ENCODE measurements around the gene PAAF1.

GRCh38 chr11:73940801-73941570 is 64.2 kb downstream of the PAAF1 start:
- TF ChIP-seq POLR2A (IDR thresholded peaks at IDR 0.05; ENCODE audit: low read length): no peak
- no peak for TF ChIP-seq GATA1 (IDR thresholded peaks at IDR 0.05; ENCODE audit: low read depth, low read length)
